Psoas muscle (tissue), 8 donors: Measurements from ENCODE around the gene NT5C3A. TPM values are rescaled to one million over a fixed set of nuclear protein-coding genes. Genes with fewer than 3 reads are reported as not detected.
"Not testable (repeated sequence)": the region's sequence is repeated elsewhere in the genome, so short reads cannot be mapped to it uniquely, and the experiment has no call there.

ENCODE experiments used
- ATAC-seq, 4 donors: fragments of 200-7000 bp; cut with Tn5 transposase; one replicate each; pipeline ENCODE4 v1.9.1; 2020; ENCODE audit warnings: moderate library complexity in 3 of 4, mild to moderate bottlenecking in 2 of 4
- DNase-seq, 2 donors: peaks; one replicate each; pipeline ENCODE4 v3.0.0-alpha.2; 2020
- H3K27ac ChIP-seq: fragments of 200-600 bp; one replicate; pipeline ENCODE4 v1.8.0; 2022
- H3K27me3 ChIP-seq, 3 donors: fragments of 200-600 bp in 1 of 3; one replicate each; pipeline versions ENCODE4 v1.6.1 to v1.8.0; 2013 to 2022; ENCODE audit warnings: low read length in 2 of 3, mild to moderate bottlenecking in 2 of 3, moderate library complexity in 1 of 3; ENCODE audit not compliant: insufficient read depth in 3 of 3
- H3K36me3 ChIP-seq, 2 donors: fragments of 200-600 bp in 1 of 2; one replicate each; pipeline versions ENCODE4 v1.6.1 to v1.8.0; 2013 to 2022; ENCODE audit warnings: low read depth in 1 of 2, mild to moderate bottlenecking in 1 of 2, moderate library complexity in 1 of 2; ENCODE audit not compliant: insufficient read depth in 1 of 2
- H3K4me1 ChIP-seq: fragments of 200-600 bp; one replicate; pipeline ENCODE4 v1.8.0; 2022
- H3K4me3 ChIP-seq: fragments of 200-600 bp; one replicate; pipeline ENCODE4 v1.8.0; 2022; ENCODE audit warnings: mild to moderate bottlenecking
- H3K9me3 ChIP-seq: fragments of 200-600 bp; one replicate; pipeline ENCODE4 v1.8.0; 2022
- WGBS, 3 donors: extraction: QIAGEN DNeasy Blood & Tissue Kit; methylation state at CpG; one replicate each; pipeline versions ENCODE4 v1.1.6 to v1.1.7; 2013; 5-methylcytosine and 5-hydroxymethylcytosine counted together
- intact Hi-C, 2 donors: fragments of 100-400 bp; cut with DNase I; formaldehyde crosslinking; loops; one replicate each; pipeline versions ENCODE4 v1.11.0 to v1.14.2; 2022
- polyA plus RNA-seq, 3 donors: library from polyadenylated mRNA; stranded (reverse); fragments of 200-250 nt; gene quantifications; one replicate each; pipeline ENCODE4 v1.2.3, GENCODE V29; 2013
- total RNA-seq, 4 donors: library from RNA; stranded (reverse); fragmentation: NEBNext Ultra II Directional in 2 of 4; extraction: Animal tissue kit (Norgen Biotek cat#: 25700) in 2 of 4; gene quantifications; one replicate each; pipeline versions ENCODE4 v1.2.1 to v1.2.4, GENCODE V29; 2021 to 2023
- donor health status: healthy with polysubstance abuse.
- donor health status: DM: no; HTN: no; CAD: no; lungs with moderate emphysema.
- donor health status: Bipolar disorder and iron deficiency.
- donor health status: healthy.
- donor health status: DM: yes; HTN: yes; CAD: no.
- donor health status: DM: no; HTN: no; CAD: no.
- donor health status: DM: no; HTN: no; CAD: no.
- donor health status: DM: yes; HTN: yes; CAD: no.

Gene NT5C3A
- total and polyA plus RNA-seq, 7 donors: 17.6 to 108 (median 43.7) TPM

- WGBS, 3 donors: 81 to 93% (median 92%) methylated on average over 2 of the region's 2 CpGs
- ATAC-seq: peak in 3 of 4 donors; percentile 63 to 83 (median 80)
- H3K27ac ChIP-seq, H3K4me3 ChIP-seq, H3K4me1 ChIP-seq, H3K9me3 ChIP-seq, intact Hi-C loops, H3K27me3 ChIP-seq, DNase-seq: not testable (repeated sequence)
- H3K36me3 ChIP-seq: peaks cover 0 to 32% of the 10 kb centered on the region in 2 donors
Measured at GRCh38 chr7:32977159-32977558, 85.4 kb downstream of the NT5C3A start.

- DNase-seq, intact Hi-C loops, H3K9me3 ChIP-seq, H3K27me3 ChIP-seq, H3K4me3 ChIP-seq: not testable (repeated sequence)
- Histone ChIP-seq H3K4me1 (peaks cover 12% of the 10 kb centered on the region), H3K36me3 (peaks cover 0 to 17% of the 10 kb centered on the region in 2 donors), H3K27ac (peak overlapping the region; percentile 58)
- WGBS, 3 donors: 12 to 16% (median 15%) methylated on average over 2 to 3 of the region's 3 CpGs
- ATAC-seq: peak; percentile 74 to 93 (median 90)
Measured at GRCh38 chr7:32971967-32972366, 90.6 kb downstream of the NT5C3A start.

GRCh38 chr7:32967268-32967582 lies 95.4 kb downstream of the NT5C3A start:
- H3K27ac ChIP-seq, ATAC-seq, intact Hi-C loops, H3K4me3 ChIP-seq, H3K36me3 ChIP-seq, DNase-seq, H3K9me3 ChIP-seq, H3K27me3 ChIP-seq: not testable (repeated sequence)
- peaks cover 17% of the 10 kb centered on the region for H3K4me1 ChIP-seq
- 76 to 85% (median 85%) methylated on average over 4 of the region's 4 CpGs for WGBS, 3 donors

GRCh38 chr7:32966489-32967267 lies 95.9 kb downstream of the NT5C3A start:
- H3K36me3 ChIP-seq, ATAC-seq, H3K4me3 ChIP-seq, H3K27ac ChIP-seq, H3K9me3 ChIP-seq, H3K27me3 ChIP-seq, intact Hi-C loops, DNase-seq: not testable (repeated sequence)
- WGBS, 3 donors: 34 to 39% (median 35%) methylated on average over 3 of the region's 5 CpGs
- H3K4me1 ChIP-seq: peaks cover 13% of the 10 kb centered on the region

GRCh38 chr7:32964461-32965159 lies 98.0 kb downstream of the NT5C3A start:
- DNase-seq, H3K27ac ChIP-seq, H3K4me3 ChIP-seq, H3K36me3 ChIP-seq, H3K27me3 ChIP-seq, H3K9me3 ChIP-seq, intact Hi-C loops: not testable (repeated sequence)
- 18 to 51% (median 24%) methylated on average over 5 to 7 of the region's 8 CpGs for WGBS, 3 donors
- peaks cover 14% of the 10 kb centered on the region for H3K4me1 ChIP-seq
- ATAC-seq: peak; percentile 47 to 87 (median 85)

Other genes with a start within 250 kb of the NT5C3A start
- gene KBTBD2, start 171.0 kb downstream of the NT5C3A start, total RNA-seq: 10 to 100 TPM; 27.7 to 65.6 (median 40.4) TPM
- gene KBTBD2, start 171.0 kb downstream of the NT5C3A start, polyA plus RNA-seq: 10 to 100 TPM; 25.6 to 69.6 (median 32.4) TPM
- 10 to 100 TPM; 23.2 to 42.6 (median 33.8) TPM for gene FKBP9, start 105.3 kb downstream of the NT5C3A start, total RNA-seq
- 10 to 100 TPM; 10.6 to 22.1 (median 15.1) TPM for gene FKBP9, start 105.3 kb downstream of the NT5C3A start, polyA plus RNA-seq
- 10 to 100 TPM; 15.4 to 27.6 (median 16.8) TPM for gene RP9, start 46.6 kb upstream of the NT5C3A start, total RNA-seq
- 10 to 100 TPM; 23.1 to 27.0 (median 25.0) TPM for gene RP9, start 46.6 kb upstream of the NT5C3A start, polyA plus RNA-seq
- 1 to 10 TPM; 3.2 to 6.5 (median 4.3) TPM for gene BBS9, start 66.8 kb upstream of the NT5C3A start, total RNA-seq
- gene BBS9, start 66.8 kb upstream of the NT5C3A start, polyA plus RNA-seq: 1 to 10 TPM; 2.7 to 7.3 (median 3.3) TPM